Hepatocyte (in vitro differentiated cells): ENCODE measurements around the gene KCNV2.

Experiments
- EZH2 ChIP-seq: fragments of 200-600 bp; sonication (generic); IDR thresholded peaks from 2 replicates; pipeline ENCODE4 v1.6.1; 2016; ENCODE audit warnings: antibody characterized with exemption, mild to moderate bottlenecking, borderline replicate concordance
- TF ChIP-seq, protein P1 (sequence below): fragments of 200-600 bp; sonication (generic); IDR thresholded peaks from 2 replicates; pipeline ENCODE4 v1.5.1; 2016; ENCODE audit warnings: antibody characterized with exemption, mild to moderate bottlenecking; ENCODE audit not compliant: poor library complexity

GRCh38 chr9:2767800-2768677 is 50.7 kb downstream of the KCNV2 start:
- TF ChIP-seq, protein P1, sequence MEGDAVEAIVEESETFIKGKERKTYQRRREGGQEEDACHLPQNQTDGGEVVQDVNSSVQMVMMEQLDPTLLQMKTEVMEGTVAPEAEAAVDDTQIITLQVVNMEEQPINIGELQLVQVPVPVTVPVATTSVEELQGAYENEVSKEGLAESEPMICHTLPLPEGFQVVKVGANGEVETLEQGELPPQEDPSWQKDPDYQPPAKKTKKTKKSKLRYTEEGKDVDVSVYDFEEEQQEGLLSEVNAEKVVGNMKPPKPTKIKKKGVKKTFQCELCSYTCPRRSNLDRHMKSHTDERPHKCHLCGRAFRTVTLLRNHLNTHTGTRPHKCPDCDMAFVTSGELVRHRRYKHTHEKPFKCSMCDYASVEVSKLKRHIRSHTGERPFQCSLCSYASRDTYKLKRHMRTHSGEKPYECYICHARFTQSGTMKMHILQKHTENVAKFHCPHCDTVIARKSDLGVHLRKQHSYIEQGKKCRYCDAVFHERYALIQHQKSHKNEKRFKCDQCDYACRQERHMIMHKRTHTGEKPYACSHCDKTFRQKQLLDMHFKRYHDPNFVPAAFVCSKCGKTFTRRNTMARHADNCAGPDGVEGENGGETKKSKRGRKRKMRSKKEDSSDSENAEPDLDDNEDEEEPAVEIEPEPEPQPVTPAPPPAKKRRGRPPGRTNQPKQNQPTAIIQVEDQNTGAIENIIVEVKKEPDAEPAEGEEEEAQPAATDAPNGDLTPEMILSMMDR = no peak
- no peak for TF ChIP-seq EZH2
